HG03520 (cell line): ENCODE measurements around the gene GAGE12J.
"Not testable (repeated sequence)": the region's sequence is repeated elsewhere in the genome, so short reads cannot be mapped to it uniquely, and the experiment has no call there.

ENCODE experiments used
- ATAC-seq: cut with Tn5 transposase; IDR thresholded peaks from one replicate; pipeline ENCODE4 v1.9.1; 2021; ENCODE audit warnings: mild to moderate bottlenecking, moderate library complexity; ENCODE audit not compliant: unreplicated experiment

Gene GAGE12J

DNA sequence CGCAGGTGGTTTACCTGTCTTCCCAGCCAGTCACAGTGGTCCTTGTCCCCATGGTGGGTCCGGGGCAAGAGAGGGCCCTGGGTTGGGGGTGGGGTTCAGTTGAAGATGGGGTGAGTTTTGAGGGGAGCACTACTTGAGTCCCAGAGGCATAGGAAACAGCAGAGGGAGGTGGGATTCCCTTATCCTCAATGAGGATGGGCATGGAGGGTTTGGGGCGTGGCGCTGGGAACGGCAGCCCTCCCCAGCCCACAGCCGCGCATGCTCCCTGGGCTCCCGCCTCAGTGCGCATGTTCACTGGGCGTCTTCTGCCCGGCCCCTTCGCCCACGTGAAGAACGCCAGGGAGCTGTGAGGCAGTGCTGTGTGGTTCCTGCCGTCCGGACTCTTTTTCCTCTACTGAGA lies at the start of gene GAGE12J:
Gene GAGE12J, plus strand, starts transcription at position 301 of the 400 bp plus-strand sequence. CDS start 1,157 bp downstream, outside the sequence.
- not testable (repeated sequence) for ATAC-seq

GRCh38 chrX:49272421-49272820 lies 49.4 kb upstream of the GAGE12J start:
- ATAC-seq = no peak

DNA sequence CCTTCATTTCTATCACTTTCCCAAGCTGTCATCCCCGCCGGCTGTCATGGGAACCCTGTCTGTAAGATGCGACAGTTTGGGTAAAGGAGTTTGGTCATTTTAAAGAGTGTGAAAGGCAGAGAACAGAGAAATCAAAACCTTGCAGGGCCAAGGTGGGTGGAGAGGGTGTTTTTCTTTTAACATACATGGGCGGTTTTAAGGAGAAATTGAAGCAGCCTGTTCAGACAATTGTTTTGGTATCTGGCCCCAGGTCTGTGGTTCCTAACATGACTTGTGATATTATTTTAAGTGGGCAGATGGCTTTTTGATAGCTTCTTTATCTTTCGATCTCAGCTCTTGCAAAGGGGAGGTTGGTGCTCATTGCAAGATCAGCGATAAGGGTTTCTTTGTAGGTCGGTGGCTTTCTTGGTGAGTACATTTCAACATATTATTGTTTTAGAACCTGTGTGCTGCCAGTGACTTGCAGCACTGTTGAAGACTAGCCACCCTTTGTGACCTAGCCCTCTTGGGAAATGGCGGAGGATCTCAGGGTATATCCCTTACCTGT lies 48.6 kb upstream of the GAGE12J start:
- no peak for ATAC-seq

GRCh38 chrX:49276207-49276606 lies 45.6 kb upstream of the GAGE12J start:
- ATAC-seq = no peak

DNA sequence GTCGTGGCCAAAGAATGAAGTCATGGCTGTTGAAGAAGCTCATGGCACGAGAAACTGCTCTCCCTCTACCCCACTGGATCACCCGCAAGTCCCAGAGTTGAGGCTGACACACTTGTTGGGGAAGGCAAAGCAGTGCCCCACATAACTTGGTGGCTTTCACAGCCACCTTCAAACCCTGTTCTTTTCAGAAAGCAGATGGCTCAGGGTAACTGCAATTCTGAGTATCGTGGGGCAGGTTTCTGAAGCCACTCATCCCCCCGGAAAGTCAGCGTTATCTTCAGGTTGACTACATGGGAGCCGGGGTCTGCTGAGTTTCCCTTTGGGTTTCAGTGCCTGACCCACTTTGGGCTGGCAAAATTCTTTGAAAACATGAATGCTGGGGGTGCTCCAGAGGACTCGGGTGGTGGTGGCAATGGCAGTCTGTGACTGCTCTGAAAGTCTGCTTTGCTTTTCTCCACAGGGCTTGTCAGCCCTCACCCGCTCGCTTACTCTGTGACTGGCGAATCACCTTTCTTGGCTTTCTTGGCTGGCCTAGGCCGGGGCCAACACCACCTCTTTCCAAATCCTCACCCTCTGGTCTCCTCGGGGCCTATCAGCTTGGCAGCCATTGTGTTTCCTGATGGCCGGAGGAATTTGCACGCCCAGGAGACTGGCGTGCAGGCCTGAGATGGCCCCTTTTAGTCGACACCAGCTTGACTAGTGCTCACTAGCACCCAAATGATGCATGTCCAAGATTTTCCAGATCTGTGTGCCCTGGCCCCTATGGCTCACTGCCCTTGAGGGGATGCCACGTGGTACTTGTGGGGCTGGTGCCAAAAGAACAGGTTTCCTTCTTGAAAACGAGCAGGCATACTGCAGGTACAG lies 44.9 kb upstream of the GAGE12J start:
- no peak for ATAC-seq

DNA sequence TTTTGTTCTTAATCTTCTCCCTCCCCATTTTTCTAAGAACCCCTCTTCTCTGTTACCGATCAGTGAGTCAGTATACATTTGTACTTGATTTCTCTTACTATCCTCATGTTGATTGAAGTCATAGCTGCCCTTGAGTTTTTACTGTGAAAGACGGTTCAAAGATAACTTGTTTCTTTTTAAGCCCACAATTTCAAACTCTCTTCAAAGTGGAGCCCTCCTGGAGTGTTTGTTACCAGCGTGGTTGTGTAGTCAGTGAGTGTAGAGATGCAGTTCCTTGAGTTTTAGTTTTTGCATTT lies 44.4 kb upstream of the GAGE12J start:
- no peak for ATAC-seq

- no peak for ATAC-seq
These were observed 43.8 kb upstream of the GAGE12J start for GRCh38 chrX:49278081-49278480.

DNA sequence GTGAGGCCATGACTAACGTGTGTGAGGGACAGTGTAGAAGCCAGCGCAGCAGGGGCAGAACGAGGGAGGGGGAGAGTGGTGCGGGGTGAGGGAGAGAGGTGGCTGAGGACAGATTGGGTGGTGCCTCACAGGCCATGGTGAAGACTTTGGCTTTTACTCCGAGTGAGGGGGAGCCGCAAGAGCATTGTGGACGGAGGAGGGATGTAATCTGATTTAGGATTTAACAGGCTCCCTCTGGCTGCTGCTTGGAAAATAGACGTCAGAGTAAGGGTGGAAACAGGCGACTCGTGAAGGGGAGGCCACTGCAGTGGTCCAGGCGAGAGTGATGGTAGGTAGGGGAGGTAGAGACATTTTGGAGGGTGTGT lies 39.2 kb upstream of the GAGE12J start:
- no peak for ATAC-seq

GRCh38 chrX:49284212-49284611 lies 37.6 kb upstream of the GAGE12J start:
- ATAC-seq = no peak

DNA sequence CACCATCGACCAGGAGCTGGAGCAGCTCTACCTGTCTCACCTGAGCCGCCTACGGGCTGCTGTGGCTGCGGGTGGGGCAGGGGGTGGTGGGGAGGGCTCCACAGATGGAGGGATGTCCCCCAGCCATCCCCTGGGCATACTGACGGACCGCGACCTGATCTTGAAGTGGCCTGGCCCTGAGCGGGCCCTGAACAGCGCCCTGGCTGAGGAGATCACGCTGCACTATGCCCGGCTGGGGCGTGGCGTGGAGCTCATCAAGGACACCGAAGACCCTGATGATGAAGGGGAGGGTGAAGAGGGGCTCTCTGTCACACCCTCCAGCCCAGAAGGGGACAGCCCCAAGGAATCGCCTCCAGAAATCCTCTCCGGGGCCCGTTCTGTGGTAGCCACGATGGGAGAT lies 35.7 kb upstream of the GAGE12J start:
- ATAC-seq = no peak

GRCh38 chrX:49286581-49286980 lies 35.3 kb upstream of the GAGE12J start:
- ATAC-seq = no peak

DNA sequence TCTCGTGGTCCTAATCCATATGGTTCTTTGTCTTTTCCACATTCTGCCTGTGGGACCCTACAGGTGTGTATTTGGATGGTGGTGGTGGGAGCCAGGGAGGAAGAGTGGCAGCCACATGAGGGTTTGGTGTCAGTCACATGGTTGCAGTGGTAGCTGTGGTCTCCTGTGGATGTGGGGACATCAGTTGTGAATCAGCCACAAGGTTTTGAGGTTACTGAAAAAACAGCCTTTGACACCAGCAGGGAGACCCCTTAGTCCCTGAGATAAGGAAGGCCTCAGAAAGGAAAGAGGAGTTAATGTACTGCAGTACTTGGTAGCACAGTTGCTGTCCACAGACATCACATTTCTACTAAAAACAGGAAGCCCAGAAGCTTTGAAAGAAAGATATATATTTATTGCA lies 34.2 kb upstream of the GAGE12J start:
- ATAC-seq = no peak

DNA sequence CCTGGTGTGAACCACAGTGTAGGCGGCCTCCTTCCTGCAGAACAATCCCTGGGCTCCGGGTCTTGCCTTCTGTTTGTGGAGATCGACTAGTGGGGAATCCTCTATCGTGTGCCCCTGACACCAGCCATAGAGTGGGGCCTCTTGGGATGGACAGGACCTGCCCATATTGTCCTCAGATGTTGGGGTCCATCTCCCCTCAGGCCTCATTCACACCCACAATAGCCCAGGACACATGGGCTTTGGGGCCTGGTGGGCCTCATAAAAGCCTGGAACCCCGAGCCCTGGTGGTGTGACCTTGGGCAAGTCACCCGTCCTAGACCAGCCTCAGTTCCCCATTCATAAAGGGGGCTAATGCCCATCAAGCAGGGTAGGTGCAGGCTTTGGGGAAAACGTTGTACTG lies 31.6 kb upstream of the GAGE12J start:
- ATAC-seq = no peak

- peak; percentile 75 for ATAC-seq
These were observed 30.1 kb upstream of the GAGE12J start for GRCh38 chrX:49291615-49292337.

DNA sequence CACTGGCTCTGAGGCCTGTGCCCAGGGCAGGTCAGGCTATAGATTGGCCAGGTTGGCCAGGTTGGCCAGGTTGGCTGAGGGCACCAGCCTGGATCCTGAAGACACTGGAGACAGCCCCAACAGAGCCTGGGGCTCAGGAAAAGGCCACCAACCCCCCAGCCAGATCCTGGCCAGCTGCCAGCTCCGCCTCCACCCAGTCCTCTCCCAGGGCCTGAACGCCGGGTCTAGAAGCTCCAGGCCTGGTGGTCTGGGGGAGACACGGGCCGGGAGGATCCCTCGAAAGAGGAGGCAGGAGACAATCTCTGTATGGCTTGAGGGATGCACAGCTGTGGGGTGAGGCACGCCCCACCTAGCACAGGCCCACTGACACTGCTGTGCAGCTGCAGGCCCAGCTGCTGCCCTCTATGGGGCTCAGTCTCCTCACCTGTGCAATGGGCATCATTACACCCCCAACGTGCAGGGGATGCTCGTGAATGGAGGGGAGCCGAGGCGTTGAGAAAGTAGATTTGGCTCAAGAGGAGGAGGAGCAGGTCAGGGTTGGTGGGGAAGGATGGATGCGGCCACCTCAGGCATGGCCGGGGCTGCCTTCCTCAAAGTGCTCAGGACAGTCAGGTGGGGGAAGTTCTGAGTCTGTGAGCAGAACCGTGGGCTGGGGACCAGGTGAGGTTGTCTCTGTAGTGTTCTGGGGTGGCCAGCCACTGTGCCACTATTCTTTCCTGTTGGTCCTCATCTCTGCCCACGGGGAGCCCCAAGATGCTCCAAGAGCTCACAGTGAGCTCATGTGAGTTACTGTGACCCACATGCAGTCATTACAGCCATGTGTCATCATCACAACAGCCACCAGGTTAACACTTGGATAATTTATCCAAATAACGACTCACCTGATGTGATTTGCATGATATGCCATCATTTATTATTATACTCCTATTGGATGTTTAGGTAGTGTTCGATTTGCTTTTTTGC lies 29.2 kb upstream of the GAGE12J start:
- no peak for ATAC-seq

DNA sequence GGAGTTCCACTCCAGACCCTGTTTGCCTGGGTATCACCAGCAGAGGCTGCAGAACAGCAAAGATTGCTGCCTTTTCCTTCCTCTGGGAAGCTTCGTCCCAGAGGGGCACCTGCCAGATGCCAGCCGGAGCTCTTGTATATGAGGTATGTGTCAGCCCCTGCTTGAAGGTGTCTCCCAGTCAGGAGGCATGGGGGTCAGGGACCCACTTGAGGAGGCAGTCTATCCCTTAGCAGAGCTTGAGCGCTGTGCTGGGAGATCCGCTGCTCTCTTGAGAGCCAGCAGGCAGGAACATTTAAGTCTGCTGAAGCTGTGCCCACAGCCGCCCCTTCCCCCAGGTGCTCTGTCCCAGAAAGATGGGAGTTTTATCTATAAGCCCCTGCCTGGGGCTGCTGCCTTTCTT lies 22.5 kb upstream of the GAGE12J start:
- ATAC-seq = not testable (repeated sequence)

DNA sequence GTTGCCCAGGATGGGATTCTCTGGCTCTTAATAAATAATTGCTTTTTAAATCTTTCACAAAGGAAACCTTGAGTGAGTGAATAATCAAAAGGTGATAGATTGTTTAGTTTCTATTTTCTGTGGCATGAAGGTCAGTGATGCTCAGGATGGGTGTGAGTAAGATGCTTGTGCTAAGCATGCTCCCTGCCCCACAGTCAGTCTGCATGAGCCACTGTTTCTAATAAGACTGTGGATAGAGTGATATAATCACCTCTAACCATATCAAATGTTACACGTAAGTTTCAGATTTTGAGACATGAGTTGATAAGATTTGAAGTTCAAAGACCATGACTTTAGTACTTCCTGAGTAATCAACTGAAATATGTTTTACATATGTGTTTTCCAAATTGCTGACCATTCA lies 21.1 kb upstream of the GAGE12J start:
- ATAC-seq = no peak

- no peak for ATAC-seq
These were observed 18.5 kb upstream of the GAGE12J start, which contains the start of gene GAGE10 for GRCh38 chrX:49303346-49303745. GAGE10 (plus strand) TSS chrX:49303646; CDS start chrX:49304860, 1,214 bp downstream.

DNA sequence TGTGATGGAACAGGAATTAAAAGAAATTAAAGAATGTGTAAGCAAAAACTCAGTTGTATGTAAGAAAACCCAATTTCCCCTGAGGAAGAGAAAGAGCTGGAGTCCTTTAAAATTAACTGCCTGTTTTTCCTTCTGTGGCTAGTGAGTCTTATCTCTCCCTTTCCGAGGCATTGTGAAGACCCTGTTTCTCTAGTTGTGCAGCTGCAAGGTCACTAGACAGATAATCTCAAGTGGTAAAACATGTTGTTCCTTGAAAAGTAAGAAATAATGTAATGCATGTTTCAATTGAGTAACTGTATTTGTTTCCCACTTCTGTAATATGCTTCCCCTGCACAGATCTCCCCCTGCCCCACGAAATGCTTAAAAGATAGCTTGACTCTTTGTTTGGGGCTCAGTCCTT lies 14.1 kb upstream of the GAGE12J start:
- ATAC-seq = not testable (repeated sequence)

DNA sequence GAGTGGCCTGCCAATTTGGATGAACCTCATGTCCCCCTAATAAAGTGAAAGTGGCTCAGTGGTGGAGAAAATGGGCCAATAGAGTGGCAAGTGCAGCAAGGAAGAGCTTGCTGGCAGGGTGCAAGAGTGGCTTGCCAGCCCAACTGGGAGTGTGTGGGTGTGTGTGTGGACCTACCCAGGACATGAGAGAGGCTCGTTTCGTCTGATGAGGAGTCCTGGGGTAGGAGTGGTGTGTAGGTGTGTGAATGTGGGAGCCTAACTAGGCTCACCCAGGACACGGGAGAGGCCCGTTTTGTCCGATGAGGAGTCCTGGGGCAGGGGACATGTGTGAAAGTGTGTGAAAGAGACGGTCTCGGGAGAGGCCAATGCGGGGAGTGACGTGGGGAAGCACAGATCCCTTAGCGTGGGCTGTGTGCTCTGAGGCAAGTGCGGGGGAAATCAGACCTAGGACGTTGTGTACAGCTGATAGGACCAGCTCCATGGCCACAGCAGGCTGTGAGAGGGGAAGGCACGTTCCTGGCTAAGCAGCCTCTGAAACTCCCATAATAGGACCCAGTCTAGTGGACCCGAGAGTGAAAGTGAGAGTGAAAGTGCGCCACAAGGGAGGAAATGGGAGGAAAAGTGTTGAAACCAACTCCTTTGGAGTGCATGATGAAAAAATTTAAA lies 13.1 kb upstream of the GAGE12J start:
- ATAC-seq = no peak
